ENCODE measurements around the gene EPHA3. TPM values are rescaled to one million over a fixed set of nuclear protein-coding genes. Genes with fewer than 3 reads are reported as not detected.

The EPHA3 gene
- total and polyA plus RNA-seq, 9 of the 15 experiments (the other 6 are each of a cell fraction or from before 2014, with no cell fraction given), result not detected

- Histone ChIP-seq H4K20me1 (replicated peaks; ENCODE audit: control insufficient read depth, insufficient read depth, low read length) (no peaks in the 10 kb centered on the region), H3K4me3 (no peak overlapping the region), H3K36me3 (ENCODE audit: control insufficient read depth, insufficient read depth, low read length) (no peaks in the 10 kb centered on the region), H2AFZ (ENCODE audit: low read depth, low read length) (no peak overlapping the region), H3K27me3 (ENCODE audit: control insufficient read depth in 2 of 2, insufficient read depth in 2 of 2, low read length in 2 of 2) (no peaks in the 10 kb centered on the region), H3K4me2 (ENCODE audit: insufficient read depth, low read length) (no peak overlapping the region), H3K4me1 (replicated peaks in 1 of 2; ENCODE audit: control insufficient read depth in 2 of 2, insufficient read depth in 2 of 2, low read length in 2 of 2) (no peaks in the 10 kb centered on the region), H3K79me2 (ENCODE audit: control insufficient read depth, insufficient read depth, low read length) (no peaks in the 10 kb centered on the region), H3K27ac (ENCODE audit: extremely low read depth, low read depth, low read length) (no peak overlapping the region), H3K9ac (ENCODE audit: insufficient read depth in 1 of 2, low read depth in 2 of 2, low read length in 2 of 2) (no peak overlapping the region), H3K9me3 (replicated peaks; ENCODE audit: control insufficient read depth, insufficient read depth, low read depth, low read length) (no peaks in the 10 kb centered on the region), H3K9me1 (ENCODE audit: control insufficient read depth, insufficient read depth, low read length) (no peaks in the 10 kb centered on the region)
- POLR2A ChIA-PET, result no interaction called here
- CTCF ChIA-PET (ENCODE audit: low intra/inter-chr PET ratio), result no interaction called here
- 10% methylated on average over 3 of the region's 3 CpGs for WGBS (ENCODE audit: insufficient coverage, low coverage, missing lambda C conversion rate)
- DNase-seq (ENCODE audit: extremely low read depth in 1 of 4, low spot score in 3 of 4), result no peak
- in situ Hi-C loops (cut with MboI), result no loop called here
- no TSS peak for BruUV-seq (replicated peaks)
- ATAC-seq, result no peak
- FAIRE-seq, result no peak
- intact Hi-C loops (cut with micrococcal nuclease), result no loop called here
- TF ChIP-seq THAP12 (CRISPR knock-in tag; IDR thresholded peaks at IDR 0.05) (no peak), FOXO4 (CRISPR knock-in tag; IDR thresholded peaks at IDR 0.05) (no peak), ZNF280B (CRISPR knock-in tag; IDR thresholded peaks at IDR 0.05) (no peak), PYGO2 (tag; IDR thresholded peaks at IDR 0.05) (no peak), ZNF785 (CRISPR knock-in tag; IDR thresholded peaks at IDR 0.05) (no peak), NR3C1 (CRISPR knock-in tag; IDR thresholded peaks at IDR 0.05) (no peak), ZNF77 (CRISPR knock-in tag; IDR thresholded peaks at IDR 0.05) (no peak), TRIM28 (IDR thresholded peaks at IDR 0.05) (no peak), ZNF696 (CRISPR knock-in tag; conservative IDR thresholded peaks at IDR 0.05) (no peak), PHB2 (IDR thresholded peaks at IDR 0.05; ENCODE audit: low read depth) (no peak), ZKSCAN8 (CRISPR knock-in tag; IDR thresholded peaks at IDR 0.05) (no peak)
Observed at GRCh38 chr3:89411201-89411600, 303.8 kb downstream of the EPHA3 start.

Measured in K562 (cell line).